Measurements from ENCODE around the gene GUCA1A.

The GUCA1A gene

DNA sequence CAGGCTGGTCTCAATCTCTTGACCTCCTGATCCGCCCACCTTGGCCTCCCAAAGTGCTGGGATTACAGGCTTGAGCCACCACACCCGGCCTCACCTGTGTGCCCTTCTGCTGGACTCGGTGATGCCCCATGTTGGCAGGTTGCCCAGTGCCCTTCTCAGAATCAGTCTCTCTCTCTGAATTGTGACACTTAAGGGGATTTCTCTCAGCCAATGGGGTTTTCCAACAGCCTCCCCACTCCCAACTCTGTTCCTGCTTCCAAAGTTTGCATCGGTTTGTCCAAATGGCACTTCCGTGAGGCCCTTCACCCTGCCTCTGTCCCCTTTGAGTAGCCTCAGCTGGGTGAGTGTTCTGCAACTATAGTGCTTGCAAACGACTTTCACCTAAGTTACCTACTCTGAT, 47.6 kb downstream of the GUCA1A start:
- ATAC-seq: no peak
- no peak for TF ChIP-seq CSDC2 (CRISPR knock-in tag; IDR thresholded peaks at IDR 0.05)
- TF ChIP-seq TOX (CRISPR knock-in tag; IDR thresholded peaks at IDR 0.05; ENCODE audit: borderline replicate concordance): no peak
- TF ChIP-seq TCF4 (CRISPR knock-in tag; IDR thresholded peaks at IDR 0.05; ENCODE audit: borderline replicate concordance): no peak

DNA sequence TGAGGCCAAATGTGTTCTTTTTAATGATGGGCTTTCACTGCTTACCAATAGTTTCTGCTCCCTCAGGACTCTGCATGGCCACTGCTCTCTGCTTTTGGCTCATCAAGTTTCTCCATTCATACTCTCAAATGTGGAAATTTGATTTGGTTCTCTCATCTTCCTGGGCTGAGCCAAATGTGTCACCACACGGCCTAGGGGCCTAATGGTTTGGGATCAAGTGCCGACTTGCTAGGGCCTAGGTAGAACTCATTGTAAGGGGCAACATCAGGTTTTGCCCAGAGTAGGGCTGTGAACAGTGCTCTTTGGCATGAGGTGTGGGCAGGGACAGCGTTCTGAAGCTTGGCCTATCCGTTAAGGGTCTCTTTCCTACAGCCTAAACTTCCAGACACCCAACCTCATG, 48.4 kb downstream of the GUCA1A start:
- ATAC-seq: no peak
- TF ChIP-seq TOX (CRISPR knock-in tag; IDR thresholded peaks at IDR 0.05; ENCODE audit: borderline replicate concordance) (no peak), RARB (CRISPR knock-in tag; IDR thresholded peaks at IDR 0.05) (no peak), BACH2 (CRISPR knock-in tag; IDR thresholded peaks at IDR 0.05; ENCODE audit: borderline replicate concordance) (no peak), PPARA (CRISPR knock-in tag; IDR thresholded peaks at IDR 0.05; ENCODE audit: borderline replicate concordance) (no peak), ZNF70 (CRISPR knock-in tag; IDR thresholded peaks at IDR 0.05) (no peak)

DNA sequence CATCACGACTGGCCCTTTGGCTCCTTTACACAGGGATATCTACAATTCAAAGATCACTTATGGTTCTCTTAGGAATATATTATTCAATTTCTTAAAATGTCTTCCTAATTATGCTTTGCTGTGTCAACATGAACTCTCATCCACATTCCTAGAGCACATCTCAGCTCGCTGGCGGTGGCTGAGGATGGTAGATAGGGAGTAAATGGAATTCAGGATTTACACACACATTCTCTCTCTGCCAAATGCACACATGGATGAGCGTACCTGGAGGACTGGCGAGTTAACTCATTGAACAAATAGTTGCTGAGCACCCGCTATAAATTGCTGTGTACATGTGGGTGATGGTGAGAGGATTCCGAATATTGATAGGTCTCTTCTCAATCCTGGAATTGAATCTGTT, 49.3 kb downstream of the GUCA1A start:
- ATAC-seq: no peak
- TF ChIP-seq ESRRG (CRISPR knock-in tag; IDR thresholded peaks at IDR 0.05): no peak
- TF ChIP-seq, protein P1, sequence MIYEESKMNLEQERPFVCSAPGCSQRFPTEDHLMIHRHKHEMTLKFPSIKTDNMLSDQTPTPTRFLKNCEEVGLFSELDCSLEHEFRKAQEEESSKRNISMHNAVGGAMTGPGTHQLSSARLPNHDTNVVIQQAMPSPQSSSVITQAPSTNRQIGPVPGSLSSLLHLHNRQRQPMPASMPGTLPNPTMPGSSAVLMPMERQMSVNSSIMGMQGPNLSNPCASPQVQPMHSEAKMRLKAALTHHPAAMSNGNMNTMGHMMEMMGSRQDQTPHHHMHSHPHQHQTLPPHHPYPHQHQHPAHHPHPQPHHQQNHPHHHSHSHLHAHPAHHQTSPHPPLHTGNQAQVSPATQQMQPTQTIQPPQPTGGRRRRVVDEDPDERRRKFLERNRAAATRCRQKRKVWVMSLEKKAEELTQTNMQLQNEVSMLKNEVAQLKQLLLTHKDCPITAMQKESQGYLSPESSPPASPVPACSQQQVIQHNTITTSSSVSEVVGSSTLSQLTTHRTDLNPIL (CRISPR knock-in tag; IDR thresholded peaks at IDR 0.05; ENCODE audit: low read depth): no peak
- TF ChIP-seq PPARA (CRISPR knock-in tag; IDR thresholded peaks at IDR 0.05; ENCODE audit: borderline replicate concordance): no peak
- TF ChIP-seq SNAI2 (CRISPR knock-in tag; IDR thresholded peaks at IDR 0.05): no peak
- TF ChIP-seq CSDC2 (CRISPR knock-in tag; IDR thresholded peaks at IDR 0.05): no peak
- TF ChIP-seq ISL1 (CRISPR knock-in tag; IDR thresholded peaks at IDR 0.05): no peak

DNA sequence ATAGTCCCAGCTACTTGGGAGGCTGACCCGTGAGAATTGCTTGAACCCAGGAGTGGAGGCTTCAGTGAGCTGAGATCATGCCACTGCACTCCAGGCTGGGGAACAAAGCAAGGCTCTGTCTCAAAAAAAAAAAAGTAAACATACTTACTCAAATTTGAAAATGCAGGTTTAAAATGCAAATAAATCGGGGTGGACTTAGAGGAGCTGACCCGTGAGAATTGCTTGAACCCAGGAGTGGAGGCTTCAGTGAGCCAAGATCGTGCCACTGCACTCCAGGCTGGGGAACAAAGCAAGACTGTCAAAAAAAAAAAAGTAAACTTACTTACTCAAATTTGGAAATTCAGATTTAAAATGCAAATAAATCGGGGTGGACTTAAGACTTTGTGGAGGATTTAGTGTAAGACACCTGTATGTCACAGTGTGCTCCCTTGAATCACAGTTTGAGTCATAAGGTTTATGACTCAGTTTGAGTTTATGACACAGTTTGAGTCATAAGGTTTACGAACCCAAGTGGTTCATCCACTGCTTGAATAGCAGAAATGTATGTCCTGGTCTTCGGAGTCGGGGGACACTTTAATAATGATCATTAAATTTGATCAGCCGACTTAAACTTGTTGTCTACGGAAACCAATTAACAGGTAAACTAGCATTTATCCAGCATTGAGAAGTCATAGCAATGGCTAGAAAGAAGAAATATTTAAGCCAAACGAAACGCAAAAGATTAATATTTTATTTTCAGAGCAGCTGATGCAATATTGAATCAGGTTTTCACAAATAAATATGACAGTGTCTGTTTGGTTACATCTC, 51.3 kb downstream of the GUCA1A start:
- TF ChIP-seq PPARA (CRISPR knock-in tag; IDR thresholded peaks at IDR 0.05; ENCODE audit: borderline replicate concordance) (no peak), ZFP30 (CRISPR knock-in tag; IDR thresholded peaks at IDR 0.05) (no peak), TOX (CRISPR knock-in tag; IDR thresholded peaks at IDR 0.05; ENCODE audit: borderline replicate concordance) (no peak), GLIS3 (CRISPR knock-in tag; IDR thresholded peaks at IDR 0.05) (no peak), ZNF565 (CRISPR knock-in tag; conservative IDR thresholded peaks at IDR 0.05; ENCODE audit: low read depth) (no peak), SNAI2 (CRISPR knock-in tag; IDR thresholded peaks at IDR 0.05) (no peak), RARB (CRISPR knock-in tag; IDR thresholded peaks at IDR 0.05) (no peak), ZFP3 (CRISPR knock-in tag; IDR thresholded peaks at IDR 0.05) (no peak), BACH2 (CRISPR knock-in tag; IDR thresholded peaks at IDR 0.05; ENCODE audit: borderline replicate concordance) (no peak), ZC3H10 (CRISPR knock-in tag; IDR thresholded peaks at IDR 0.05) (no peak), ARNTL (CRISPR knock-in tag; IDR thresholded peaks at IDR 0.05; ENCODE audit: borderline replicate concordance, low read depth) (no peak), TCF4 (CRISPR knock-in tag; IDR thresholded peaks at IDR 0.05; ENCODE audit: borderline replicate concordance) (no peak), ISL1 (CRISPR knock-in tag; IDR thresholded peaks at IDR 0.05) (no peak), ZNF8 (CRISPR knock-in tag; IDR thresholded peaks at IDR 0.05) (no peak)
- TF ChIP-seq, protein P1 (CRISPR knock-in tag; IDR thresholded peaks at IDR 0.05; ENCODE audit: low read depth): no peak
- TF ChIP-seq, protein P2, sequence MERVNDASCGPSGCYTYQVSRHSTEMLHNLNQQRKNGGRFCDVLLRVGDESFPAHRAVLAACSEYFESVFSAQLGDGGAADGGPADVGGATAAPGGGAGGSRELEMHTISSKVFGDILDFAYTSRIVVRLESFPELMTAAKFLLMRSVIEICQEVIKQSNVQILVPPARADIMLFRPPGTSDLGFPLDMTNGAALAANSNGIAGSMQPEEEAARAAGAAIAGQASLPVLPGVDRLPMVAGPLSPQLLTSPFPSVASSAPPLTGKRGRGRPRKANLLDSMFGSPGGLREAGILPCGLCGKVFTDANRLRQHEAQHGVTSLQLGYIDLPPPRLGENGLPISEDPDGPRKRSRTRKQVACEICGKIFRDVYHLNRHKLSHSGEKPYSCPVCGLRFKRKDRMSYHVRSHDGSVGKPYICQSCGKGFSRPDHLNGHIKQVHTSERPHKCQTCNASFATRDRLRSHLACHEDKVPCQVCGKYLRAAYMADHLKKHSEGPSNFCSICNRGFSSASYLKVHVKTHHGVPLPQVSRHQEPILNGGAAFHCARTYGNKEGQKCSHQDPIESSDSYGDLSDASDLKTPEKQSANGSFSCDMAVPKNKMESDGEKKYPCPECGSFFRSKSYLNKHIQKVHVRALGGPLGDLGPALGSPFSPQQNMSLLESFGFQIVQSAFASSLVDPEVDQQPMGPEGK (CRISPR knock-in tag; IDR thresholded peaks at IDR 0.05; ENCODE audit: borderline replicate concordance): no peak
- TF ChIP-seq, protein P3, sequence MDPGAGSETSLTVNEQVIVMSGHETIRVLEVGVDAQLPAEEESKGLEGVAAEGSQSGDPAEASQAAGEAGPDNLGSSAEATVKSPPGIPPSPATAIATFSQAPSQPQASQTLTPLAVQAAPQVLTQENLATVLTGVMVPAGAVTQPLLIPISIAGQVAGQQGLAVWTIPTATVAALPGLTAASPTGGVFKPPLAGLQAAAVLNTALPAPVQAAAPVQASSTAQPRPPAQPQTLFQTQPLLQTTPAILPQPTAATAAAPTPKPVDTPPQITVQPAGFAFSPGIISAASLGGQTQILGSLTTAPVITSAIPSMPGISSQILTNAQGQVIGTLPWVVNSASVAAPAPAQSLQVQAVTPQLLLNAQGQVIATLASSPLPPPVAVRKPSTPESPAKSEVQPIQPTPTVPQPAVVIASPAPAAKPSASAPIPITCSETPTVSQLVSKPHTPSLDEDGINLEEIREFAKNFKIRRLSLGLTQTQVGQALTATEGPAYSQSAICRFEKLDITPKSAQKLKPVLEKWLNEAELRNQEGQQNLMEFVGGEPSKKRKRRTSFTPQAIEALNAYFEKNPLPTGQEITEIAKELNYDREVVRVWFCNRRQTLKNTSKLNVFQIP (CRISPR knock-in tag; IDR thresholded peaks at IDR 0.05; ENCODE audit: borderline replicate concordance, low read depth): no peak
- TF ChIP-seq, protein P4, sequence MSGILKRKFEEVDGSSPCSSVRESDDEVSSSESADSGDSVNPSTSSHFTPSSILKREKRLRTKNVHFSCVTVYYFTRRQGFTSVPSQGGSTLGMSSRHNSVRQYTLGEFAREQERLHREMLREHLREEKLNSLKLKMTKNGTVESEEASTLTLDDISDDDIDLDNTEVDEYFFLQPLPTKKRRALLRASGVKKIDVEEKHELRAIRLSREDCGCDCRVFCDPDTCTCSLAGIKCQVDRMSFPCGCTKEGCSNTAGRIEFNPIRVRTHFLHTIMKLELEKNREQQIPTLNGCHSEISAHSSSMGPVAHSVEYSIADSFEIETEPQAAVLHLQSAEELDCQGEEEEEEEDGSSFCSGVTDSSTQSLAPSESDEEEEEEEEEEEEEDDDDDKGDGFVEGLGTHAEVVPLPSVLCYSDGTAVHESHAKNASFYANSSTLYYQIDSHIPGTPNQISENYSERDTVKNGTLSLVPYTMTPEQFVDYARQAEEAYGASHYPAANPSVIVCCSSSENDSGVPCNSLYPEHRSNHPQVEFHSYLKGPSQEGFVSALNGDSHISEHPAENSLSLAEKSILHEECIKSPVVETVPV (CRISPR knock-in tag; IDR thresholded peaks at IDR 0.05): no peak
- TF ChIP-seq, protein P5, sequence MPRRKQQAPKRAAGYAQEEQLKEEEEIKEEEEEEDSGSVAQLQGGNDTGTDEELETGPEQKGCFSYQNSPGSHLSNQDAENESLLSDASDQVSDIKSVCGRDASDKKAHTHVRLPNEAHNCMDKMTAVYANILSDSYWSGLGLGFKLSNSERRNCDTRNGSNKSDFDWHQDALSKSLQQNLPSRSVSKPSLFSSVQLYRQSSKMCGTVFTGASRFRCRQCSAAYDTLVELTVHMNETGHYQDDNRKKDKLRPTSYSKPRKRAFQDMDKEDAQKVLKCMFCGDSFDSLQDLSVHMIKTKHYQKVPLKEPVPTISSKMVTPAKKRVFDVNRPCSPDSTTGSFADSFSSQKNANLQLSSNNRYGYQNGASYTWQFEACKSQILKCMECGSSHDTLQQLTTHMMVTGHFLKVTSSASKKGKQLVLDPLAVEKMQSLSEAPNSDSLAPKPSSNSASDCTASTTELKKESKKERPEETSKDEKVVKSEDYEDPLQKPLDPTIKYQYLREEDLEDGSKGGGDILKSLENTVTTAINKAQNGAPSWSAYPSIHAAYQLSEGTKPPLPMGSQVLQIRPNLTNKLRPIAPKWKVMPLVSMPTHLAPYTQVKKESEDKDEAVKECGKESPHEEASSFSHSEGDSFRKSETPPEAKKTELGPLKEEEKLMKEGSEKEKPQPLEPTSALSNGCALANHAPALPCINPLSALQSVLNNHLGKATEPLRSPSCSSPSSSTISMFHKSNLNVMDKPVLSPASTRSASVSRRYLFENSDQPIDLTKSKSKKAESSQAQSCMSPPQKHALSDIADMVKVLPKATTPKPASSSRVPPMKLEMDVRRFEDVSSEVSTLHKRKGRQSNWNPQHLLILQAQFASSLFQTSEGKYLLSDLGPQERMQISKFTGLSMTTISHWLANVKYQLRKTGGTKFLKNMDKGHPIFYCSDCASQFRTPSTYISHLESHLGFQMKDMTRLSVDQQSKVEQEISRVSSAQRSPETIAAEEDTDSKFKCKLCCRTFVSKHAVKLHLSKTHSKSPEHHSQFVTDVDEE (CRISPR knock-in tag; IDR thresholded peaks at IDR 0.05): no peak
- peak; percentile 26; the same call in 1 of the 3 replicates for ATAC-seq

All from SK-N-SH treated with all-trans-retinoic acid at 6 μM for 48 hours (cell line).